ENCODE results near the gene KCNG1.
"Not testable (repeated sequence)": the region's sequence is repeated elsewhere in the genome, so short reads cannot be mapped to it uniquely, and the experiment has no call there.

Gene KCNG1

DNA sequence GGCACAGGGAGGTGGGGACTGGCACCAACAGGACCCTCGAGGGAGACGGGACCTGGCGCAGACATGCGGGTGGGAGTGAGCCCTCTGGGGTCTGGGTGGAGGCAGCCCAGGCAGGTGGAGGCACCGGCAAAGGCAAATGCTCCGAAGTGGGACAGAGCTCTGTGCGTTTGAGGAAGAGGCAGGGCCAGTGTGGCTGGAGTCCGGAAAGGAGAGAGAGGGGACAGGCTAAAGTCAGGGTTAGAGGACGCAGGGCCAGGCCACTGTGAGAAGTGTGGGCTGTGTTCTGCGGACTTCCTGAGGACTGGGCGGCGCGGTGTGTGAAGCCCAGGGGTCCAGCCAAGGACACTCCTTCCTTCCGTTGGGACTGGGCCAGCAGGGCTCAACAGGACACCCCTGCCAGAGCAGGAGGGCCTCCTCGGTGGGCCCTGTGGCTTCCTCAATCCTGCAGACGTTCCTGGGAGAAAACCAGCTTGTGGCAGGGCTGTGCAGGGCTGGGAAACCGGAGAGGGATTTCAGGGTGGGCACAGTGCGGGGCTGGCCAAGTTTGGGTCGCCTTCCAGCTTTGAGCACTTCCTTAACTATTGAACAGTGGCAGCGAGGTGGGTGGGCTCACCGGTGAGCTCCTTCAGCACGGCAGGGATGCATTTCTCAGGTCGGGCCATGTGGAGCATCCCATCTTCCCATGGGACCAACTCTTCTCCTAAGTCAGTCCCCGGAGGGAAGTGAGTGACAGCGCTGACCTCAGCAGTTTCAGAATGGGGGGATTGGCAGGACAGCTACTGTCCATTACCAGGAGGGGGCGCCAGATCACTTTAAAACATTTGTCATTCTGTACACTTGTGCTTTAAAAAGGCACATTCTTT lies 41.8 kb downstream of the KCNG1 start:
- DNase-seq: no peak

DNA sequence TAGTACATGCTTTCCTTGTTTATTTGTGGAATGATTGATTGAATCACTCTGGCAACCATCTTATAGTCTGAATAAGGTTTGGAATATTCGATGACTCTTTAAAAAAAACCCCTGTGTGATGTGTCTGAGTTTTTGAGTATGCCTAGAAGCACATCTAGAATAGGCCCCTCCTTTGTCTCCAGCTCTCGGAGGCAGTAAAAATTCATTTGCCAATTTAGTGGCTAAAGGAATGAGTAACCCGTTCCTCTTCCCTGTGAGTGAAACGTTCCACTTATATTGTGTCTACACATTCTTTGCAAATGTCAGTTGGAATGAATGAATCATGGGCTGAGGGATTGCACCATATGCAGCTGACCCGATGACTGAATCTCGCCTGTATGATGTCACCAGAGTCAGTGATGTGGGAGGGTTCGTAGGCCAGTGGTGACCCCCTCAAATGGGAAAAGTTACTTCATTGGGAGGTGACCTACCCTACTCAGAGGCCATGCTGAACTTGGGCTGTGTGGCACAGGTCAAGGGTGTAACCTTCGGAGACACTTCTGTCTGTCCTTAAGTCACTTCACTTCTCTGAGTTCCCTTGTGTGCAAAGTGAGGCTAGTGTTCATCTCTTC lies 42.7 kb downstream of the KCNG1 start:
- no peak for DNase-seq

DNA sequence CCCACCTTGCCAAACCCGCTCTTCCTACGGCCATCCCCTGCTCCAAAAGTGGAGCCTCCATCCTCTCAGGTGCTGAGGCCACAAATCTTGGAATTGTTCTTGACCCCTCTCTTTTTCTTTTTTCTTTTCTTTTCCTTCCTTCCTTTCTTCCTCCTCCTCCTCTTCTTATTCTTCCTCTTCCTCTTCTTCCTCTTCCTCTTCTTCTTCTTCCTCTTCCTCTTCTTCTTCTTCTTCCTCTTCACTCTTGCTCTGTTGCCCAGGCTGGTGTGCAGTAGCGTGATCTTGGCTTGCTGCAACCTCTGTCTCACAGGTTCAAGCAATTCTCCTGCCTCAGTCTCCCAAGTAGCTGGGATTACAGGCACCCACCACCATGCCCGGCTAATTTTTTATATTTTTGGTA lies 44.4 kb downstream of the KCNG1 start:
- DNase-seq: not testable (repeated sequence)

- DNase-seq: no peak
Measured at GRCh38 chr20:50977066-50978021, 45.6 kb downstream of the KCNG1 start.

- no peak for DNase-seq
Measured at GRCh38 chr20:50975701-50976330, 47.1 kb downstream of the KCNG1 start.

- no peak for DNase-seq
Measured at GRCh38 chr20:50969912-50970311, 53.0 kb downstream of the KCNG1 start.

- DNase-seq: no peak
Measured at GRCh38 chr20:50969435-50969834, 53.5 kb downstream of the KCNG1 start.

GRCh38 chr20:50968289-50968688 lies 54.6 kb downstream of the KCNG1 start:
- DNase-seq: no peak

DNA sequence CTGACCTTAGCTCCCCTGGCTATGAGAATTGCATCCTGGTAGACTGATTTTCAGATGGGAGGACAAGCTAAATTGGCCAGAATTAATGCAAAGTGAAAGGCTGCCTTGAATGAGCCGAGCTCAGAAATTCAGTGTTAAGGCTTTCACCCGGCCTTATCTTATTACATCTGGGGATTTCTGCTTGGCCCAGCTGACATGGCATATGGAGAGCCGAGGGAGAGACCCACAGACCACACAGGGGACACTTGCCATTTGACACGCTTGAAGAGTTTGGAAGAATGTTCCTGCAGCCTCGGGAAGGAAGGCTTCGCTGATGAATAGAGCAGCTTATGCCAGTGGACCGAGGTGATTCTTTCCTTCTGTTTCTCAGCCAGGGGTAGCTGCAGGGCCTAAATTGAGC lies 55.3 kb downstream of the KCNG1 start:
- DNase-seq: no peak

- DNase-seq: no peak
Measured at GRCh38 chr20:50959543-50960126, 63.3 kb downstream of the KCNG1 start.

GRCh38 chr20:50958615-50959542 lies 64.0 kb downstream of the KCNG1 start, which contains the start of gene MOCS3:
TSS of gene MOCS3 (plus strand) at chr20:50958818. CDS start at chr20:50958843, 25 bp downstream.
- DNase-seq: peak; percentile 89

DNA sequence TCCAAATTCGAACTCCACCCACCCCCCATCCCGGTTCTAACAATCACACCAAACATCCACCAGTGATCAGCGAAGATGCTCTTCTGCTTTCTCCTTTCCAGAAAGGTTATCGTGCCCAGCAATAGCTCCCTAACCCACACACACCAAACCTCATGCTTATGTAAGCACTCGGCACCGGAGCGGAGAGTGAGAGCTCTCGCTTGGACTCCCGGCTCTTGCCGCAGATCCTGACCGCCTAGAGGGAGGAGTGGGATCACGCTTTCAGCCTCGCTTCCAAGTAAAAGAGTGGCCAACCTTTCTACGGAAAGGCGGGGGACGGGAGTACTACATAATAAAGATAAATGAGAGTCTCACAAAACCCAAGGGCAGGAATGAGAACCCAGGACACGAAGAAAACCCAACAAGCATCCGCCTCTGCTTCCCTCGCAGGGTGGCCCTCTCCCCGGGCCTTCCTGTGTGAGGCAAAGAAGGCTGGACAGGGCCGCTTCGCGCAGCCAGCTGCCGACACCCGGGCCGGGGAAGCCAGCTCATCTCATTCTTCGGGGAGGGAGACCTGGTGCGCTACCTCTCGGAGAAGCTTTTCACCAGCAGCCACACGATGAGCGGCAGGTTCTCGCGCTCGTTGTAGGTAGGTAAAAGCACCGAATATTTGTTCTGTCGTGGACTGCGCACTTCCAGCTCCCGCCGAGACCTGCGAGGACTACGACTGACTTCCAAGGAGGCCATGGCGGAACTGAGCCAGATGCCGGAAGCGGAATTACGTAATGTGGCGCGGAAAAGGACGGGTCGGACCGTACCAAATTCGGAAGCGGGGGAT lies 64.9 kb downstream of the KCNG1 start, which contains the start of gene DPM1:
Gene DPM1 (minus strand): TSS at position 735 of the 817 bp plus-strand sequence. CDS start 9 bp downstream, at position 726.
- DNase-seq: no peak

DNA sequence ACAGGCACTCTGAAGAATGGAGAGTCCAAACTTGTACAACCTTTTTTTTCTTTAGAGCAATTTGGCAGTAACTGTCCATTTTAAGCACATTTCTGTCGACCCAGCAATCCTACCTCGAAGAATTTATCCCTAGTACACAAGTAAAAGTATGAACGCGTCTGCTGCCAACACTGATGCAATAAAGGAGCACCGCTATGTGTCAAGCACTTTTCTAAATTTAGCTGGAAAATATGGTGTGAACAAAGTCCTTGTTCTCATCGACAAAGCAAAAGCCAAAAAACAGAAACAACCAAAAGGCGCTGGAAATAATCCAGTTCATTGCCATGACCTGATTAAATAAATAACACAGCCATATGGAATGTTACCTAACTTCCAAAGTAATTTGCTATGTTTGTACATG lies 65.6 kb downstream of the KCNG1 start:
- DNase-seq: no peak

DNA sequence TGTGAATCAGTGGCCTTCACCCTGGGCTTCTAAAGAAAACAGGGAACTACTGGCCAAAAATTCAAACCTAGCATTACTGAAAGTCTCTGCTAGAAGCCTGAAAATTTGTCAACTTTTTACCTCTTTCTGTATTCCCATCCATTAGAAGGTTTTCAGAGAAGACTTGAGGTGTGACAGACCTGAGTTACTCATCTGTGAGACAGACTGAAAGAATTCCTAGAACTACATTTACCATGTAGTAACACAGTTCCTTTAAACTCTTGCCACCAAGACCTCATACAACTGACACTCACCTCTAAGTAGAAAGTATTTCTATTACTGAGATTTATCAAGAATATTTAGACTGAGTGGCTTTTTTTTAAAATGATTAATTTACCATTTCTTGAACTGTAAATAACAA lies 69.1 kb downstream of the KCNG1 start:
- DNase-seq: no peak

Measured in SHP77 treated with DMSO at 0.1 percent for 48 hours (cell line).